HepG2 (cell line): ENCODE data around the gene DNAH9. TPM values are rescaled to one million over a fixed set of nuclear protein-coding genes. Genes with fewer than 3 reads are reported as not detected.

Experiments used
- ATAC-seq: fragments of 200-7000 bp; cut with Tn5 transposase; 3 replicates; pipeline ENCODE4 v1.9.1; 2020; ENCODE audit warnings: mild to moderate bottlenecking, moderate library complexity
- BruUV-seq: library from RNA; stranded (reverse); fragments of 400-500 nt; replicated peaks from 2 replicates; lab custom pipeline; 2021; lab: Mats Ljungman, UMichigan
- CTCF ChIA-PET: fragments of 300-600 bp; formaldehyde crosslinking; extraction: SDS; loops from one replicate; lab custom pipeline; 2021; ENCODE audit warnings: low total read pairs, inconsistent platforms, low intra/inter-chr PET ratio; lab: Yijun Ruan, JAX
- POLR2A ChIA-PET: fragments of 350-600 bp; sonication (Branson Sonifier 250); formaldehyde crosslinking; loops from one replicate; lab custom pipeline; 2020; ENCODE audit warnings: antibody characterized with exemption, inconsistent platforms; lab: Yijun Ruan, JAX
- DNase-seq: peaks from one replicate; pipeline ENCODE4 v3.0.0-alpha.2; 2015; ENCODE audit warnings: low spot score
- FAIRE-seq: peaks from 3 replicates; lab custom pipeline; 2011; peaks lifted over from hg19 to GRCh38; lab: Jason Lieb, UNC
- H2AFZ ChIP-seq: one replicate; pipeline ENCODE4 v1.6.1; 2011; ENCODE audit warnings: low read length, inconsistent platforms
- H3K27ac ChIP-seq: fragments of 300-600 bp; 3 replicates; pipeline ENCODE4 v1.8.0; 2011; ENCODE audit warnings: mixed run types, mild to moderate bottlenecking, mixed read lengths, low read length, inconsistent platforms; ENCODE audit not compliant: insufficient read depth; ENCODE audit errors: extremely low read length
- H3K27me3 ChIP-seq, 2 experiments: fragments of 200-600 bp in 1 of 2; 2 replicates in 1 of 2; 3 replicates in 1 of 2; pipeline versions ENCODE4 v1.6.0 to v1.8.0; 2011; ENCODE audit warnings: low read length in 2 of 2, mild to moderate bottlenecking in 2 of 2, moderate library complexity in 2 of 2, inconsistent platforms in 1 of 2; ENCODE audit not compliant: insufficient read depth in 2 of 2, control insufficient read depth in 1 of 2
- H3K36me3 ChIP-seq, 2 experiments: fragments of 200-600 bp in 1 of 2; replicated peaks in 1 of 2; 2 replicates in 1 of 2; 3 replicates in 1 of 2; pipeline versions ENCODE4 v1.5.1 to v1.8.0; 2011; ENCODE audit warnings: low read length in 2 of 2, inconsistent platforms in 1 of 2; ENCODE audit not compliant: insufficient read depth in 2 of 2, control insufficient read depth in 1 of 2
- H3K4me1 ChIP-seq: 2 replicates; pipeline ENCODE4 v1.5.1; 2012; ENCODE audit warnings: low read length, inconsistent platforms; ENCODE audit not compliant: insufficient read depth
- H3K4me2 ChIP-seq: 2 replicates; pipeline ENCODE4 v1.6.0; 2011; ENCODE audit warnings: low read depth, low read length, inconsistent platforms
- H3K4me3 ChIP-seq, 3 experiments: fragments of 200-600 bp in 1 of 3; sonication (generic), shearing (Covaris generic) in 1 of 3; replicated peaks in 1 of 3; 2 replicates each; pipeline ENCODE4 v1.5.1; 2011 to 2016; ENCODE audit warnings: low read length in 3 of 3, inconsistent platforms in 2 of 3, low read depth in 2 of 3, mild to moderate bottlenecking in 2 of 3, control low read depth in 1 of 3, mixed read lengths in 1 of 3; ENCODE audit not compliant: insufficient read depth in 1 of 3
- H3K79me2 ChIP-seq: one replicate; pipeline ENCODE4 v1.6.1; 2011; ENCODE audit warnings: low read length, inconsistent platforms; ENCODE audit not compliant: insufficient read depth
- H3K9ac ChIP-seq: 2 replicates; pipeline ENCODE4 v1.6.0; 2011; ENCODE audit warnings: mild to moderate bottlenecking, low read depth, low read length, inconsistent platforms; ENCODE audit not compliant: insufficient read depth
- H3K9me3 ChIP-seq: 2 replicates; pipeline ENCODE4 v1.5.1; 2012; ENCODE audit warnings: mild to moderate bottlenecking, low read length
- H4K20me1 ChIP-seq: 2 replicates; pipeline ENCODE4 v1.6.0; 2011; ENCODE audit warnings: inconsistent platforms, mild to moderate bottlenecking, low read length, moderate library complexity; ENCODE audit not compliant: insufficient read depth
- FUBP1 ChIP-seq: sonication (generic); formaldehyde crosslinking; IDR thresholded peaks from 2 replicates; pipeline ENCODE4 v1.5.1; 2020; ENCODE audit warnings: missing genetic modification reagents, mild to moderate bottlenecking, borderline replicate concordance
- MIXL1 ChIP-seq: IDR thresholded peaks from 2 replicates; pipeline ENCODE4 v1.6.1; 2016
- MTERF4 ChIP-seq: sonication (generic); formaldehyde crosslinking; IDR thresholded peaks from 2 replicates; pipeline ENCODE4 v1.8.0; 2023; ENCODE audit warnings: mild to moderate bottlenecking, missing genetic modification reagents
- NONO ChIP-seq, 2 experiments: fragments of 450-650 bp in 1 of 2; sonication (generic) in 1 of 2; formaldehyde crosslinking in 1 of 2; IDR thresholded peaks in 1 of 2; conservative IDR thresholded peaks in 1 of 2; 2 replicates each; pipeline versions ENCODE4 v1.6.1 to v1.8.0; 2017 to 2022; ENCODE audit warnings: mild to moderate bottlenecking in 1 of 2, missing genetic modification reagents in 1 of 2, moderate library complexity in 1 of 2
- TOE1 ChIP-seq: sonication (generic); formaldehyde crosslinking; IDR thresholded peaks from 2 replicates; pipeline ENCODE4 v1.4.0; 2020; ENCODE audit warnings: mild to moderate bottlenecking, missing genetic modification reagents
- ZNF180 ChIP-seq: sonication (generic); formaldehyde crosslinking; IDR thresholded peaks from 2 replicates; pipeline ENCODE4 v1.4.0; 2020; ENCODE audit warnings: low read depth, missing genetic modification reagents, borderline replicate concordance
- WGBS: methylation state at CpG from one replicate; pipeline ENCODE4 v1.1.6; 2017; ENCODE audit warnings: low lambda C conversion rate; 5-methylcytosine and 5-hydroxymethylcytosine counted together
- in situ Hi-C: cut with HindIII; loops from 2 replicates; pipeline ENCODE4 v1.10.0; 2017; ENCODE audit warnings: low pct_unique_long_range_greater_than_20kb; ENCODE audit not compliant: extremely low pct_ligation_motif_present
- intact Hi-C: fragments of 100-400 bp; cut with micrococcal nuclease; formaldehyde crosslinking; loops from one replicate; pipeline ENCODE4 v1.10.0; 2022; ENCODE audit not compliant: unreplicated experiment
- polyA plus RNA-seq, 8 experiments: library from polyadenylated mRNA; depleted of rRNA in 3 of 8; stranded (reverse) in 7 of 8; unstranded in 1 of 8; fragments of >200 nt; fragmentation: Illumina TruSeq in 4 of 8; extraction: Trizol in 4 of 8; gene quantifications; 2 replicates each; pipeline versions ENCODE4 v1.2.1 to v1.2.3, GENCODE V29; 2011 to 2016; ENCODE audit warnings: low read depth in 4 of 8, missing spikeins in 1 of 8, mixed read lengths in 1 of 8; ENCODE audit not compliant: insufficient read depth in 1 of 8
- total RNA-seq, 5 experiments: library from RNA; depleted of rRNA; stranded (reverse); fragments of >200 nt; fragmentation: Illumina TruSeq; extraction: Trizol; gene quantifications; 2 replicates each; pipeline ENCODE4 v1.2.3, GENCODE V29; 2016; ENCODE audit warnings: low read depth in 1 of 5

The DNAH9 gene
- total and polyA plus RNA-seq, 2 of the 13 experiments (the other 11 are each of a cell fraction or from before 2014, with no cell fraction given) = not detected

- Histone ChIP-seq H3K4me3 (no peak overlapping the region), H3K27ac (no peak overlapping the region), H3K27me3 (0 out of 5 replicates have a peak, but pooled peaks cover 0 to 5% of the 10 kb centered on the region in 2 experiments), H2AFZ (no peak overlapping the region), H3K79me2 (no peaks in the 10 kb centered on the region), H3K9ac (no peak overlapping the region), H3K9me3 (no peaks in the 10 kb centered on the region), H3K36me3 (no peaks in the 10 kb centered on the region), H4K20me1 (no peaks in the 10 kb centered on the region), H3K4me1 (no peaks in the 10 kb centered on the region), H3K4me2 (no peak overlapping the region)
- DNase-seq (no peak), ATAC-seq (no peak), FAIRE-seq (no peak)
- WGBS = 0% methylated on average over 1 of the region's 1 CpG
- no TSS peak for BruUV-seq
- in situ Hi-C loops = no loop called here
- no peak for TF ChIP-seq ZNF180 (CRISPR knock-in tag)
- no peak for TF ChIP-seq MIXL1 (CRISPR knock-in tag)
- no peak for TF ChIP-seq NONO (IDR thresholded peaks at IDR 0.05)
- no peak for TF ChIP-seq NONO (CRISPR knock-in tag; conservative IDR thresholded peaks at IDR 0.05)
- TF ChIP-seq TOE1 (CRISPR knock-in tag) = no peak
- TF ChIP-seq FUBP1 (CRISPR knock-in tag) = no peak
- no peak for TF ChIP-seq MTERF4
- CTCF ChIA-PET = no interaction called here
- POLR2A ChIA-PET = no interaction called here
- intact Hi-C loops = no loop called here
These were observed 227.4 kb downstream of the DNAH9 start for GRCh38 chr17:11825572-11826209.
